Astrocyte (in vitro differentiated cells and primary cell): ENCODE measurements around the gene FAM236C. TPM values are rescaled to one million over a fixed set of nuclear protein-coding genes. Genes with fewer than 3 reads are reported as not detected.

Experiments
- total RNA-seq: library from RNA; stranded (reverse); gene quantifications from 2 replicates; pipeline ENCODE4 v1.2.1, GENCODE V29; 2021

The FAM236C gene
- total RNA-seq, 1 donor from 2014 or later = not detected

Other genes starting within 250 kb of the FAM236C start
- 6.5 and 7.5 TPM in 2 replicates for gene PHKA1, start 198.3 kb upstream of the FAM236C start, total RNA-seq
- not detected in 2 replicates for gene DMRTC1B, start 135.7 kb upstream of the FAM236C start, total RNA-seq
- not detected in 2 replicates for gene FAM236B, start 130.0 kb upstream of the FAM236C start, total RNA-seq
- gene FAM236D, start 104.4 kb upstream of the FAM236C start, total RNA-seq = not detected in 2 replicates
- gene FAM236A, start 25.6 kb downstream of the FAM236C start, total RNA-seq = not detected in 2 replicates
- not detected in 2 replicates for gene DMRTC1, start 31.2 kb downstream of the FAM236C start, total RNA-seq
- gene PABPC1L2B, start 90.3 kb downstream of the FAM236C start, total RNA-seq = 0.14 TPM in 1 of 2 replicates, not detected in the other
- gene PABPC1L2A, start 166.9 kb downstream of the FAM236C start, total RNA-seq = 0.11 and 0.38 TPM in 2 replicates